Endometrial microvascular endothelial cells (primary cell): Measurements from ENCODE around the gene ELOF1. TPM values are rescaled to one million over a fixed set of nuclear protein-coding genes. Genes with fewer than 3 reads are reported as not detected.
"Not testable (repeated sequence)": the region's sequence is repeated elsewhere in the genome, so short reads cannot be mapped to it uniquely, and the experiment has no call there.

Experiments used
- in situ Hi-C: cut with HindIII; loops from 2 replicates; pipeline ENCODE4 v1.10.0; 2017; ENCODE audit warnings: low sequenced_read_pairs, low pct_unique_long_range_greater_than_20kb; ENCODE audit errors: inconsistent ontology term
- total RNA-seq: library from RNA; depleted of rRNA; stranded (reverse); fragments of >200 nt; gene quantifications from one replicate; pipeline ENCODE4 v1.2.3, GENCODE V29; 2015; ENCODE audit errors: inconsistent ontology term

Gene ELOF1
- total RNA-seq, 1 donor from 2014 or later, result 35.2 TPM

DNA sequence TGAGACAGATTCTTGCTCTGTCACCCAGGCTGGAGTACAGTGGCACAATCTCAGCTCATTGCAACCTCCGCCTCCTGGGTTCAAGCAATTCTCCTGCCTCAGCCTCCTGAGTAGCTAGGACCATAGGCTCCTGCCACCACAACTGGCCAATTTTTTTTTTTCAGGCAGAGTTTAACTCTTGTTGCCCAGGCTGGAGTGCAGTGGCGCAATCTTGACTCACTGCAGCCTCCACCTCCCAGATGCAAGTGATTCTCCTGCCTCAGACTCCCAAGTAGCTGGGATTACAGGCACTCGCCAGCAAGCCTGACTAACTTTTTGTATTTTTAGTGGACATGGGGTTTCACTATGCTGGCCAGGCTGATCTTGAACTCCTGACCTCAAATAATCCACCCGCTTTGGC lies 14.7 kb upstream of the ELOF1 start:
- in situ Hi-C loops, result not testable (repeated sequence)

DNA sequence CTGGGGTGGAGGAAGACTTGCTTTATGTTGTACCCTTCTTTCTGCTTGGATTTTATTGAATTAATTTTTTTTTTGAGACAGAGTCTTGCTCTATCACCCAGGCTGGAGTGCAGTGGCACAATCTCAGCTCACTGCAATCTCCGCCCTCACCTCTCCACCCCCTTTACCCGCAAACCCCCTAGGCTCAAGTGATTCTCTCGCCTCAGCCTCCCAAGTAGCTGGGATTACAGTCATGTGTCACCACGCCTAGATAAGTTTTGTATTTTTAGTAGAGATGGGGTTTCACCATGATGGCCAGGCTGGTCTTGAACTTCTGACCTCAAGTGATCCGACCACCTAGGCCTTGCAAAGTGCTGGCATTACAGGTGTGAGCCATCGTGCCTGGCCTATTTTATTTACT lies 14.3 kb upstream of the ELOF1 start:
- in situ Hi-C loops, result not testable (repeated sequence)

DNA sequence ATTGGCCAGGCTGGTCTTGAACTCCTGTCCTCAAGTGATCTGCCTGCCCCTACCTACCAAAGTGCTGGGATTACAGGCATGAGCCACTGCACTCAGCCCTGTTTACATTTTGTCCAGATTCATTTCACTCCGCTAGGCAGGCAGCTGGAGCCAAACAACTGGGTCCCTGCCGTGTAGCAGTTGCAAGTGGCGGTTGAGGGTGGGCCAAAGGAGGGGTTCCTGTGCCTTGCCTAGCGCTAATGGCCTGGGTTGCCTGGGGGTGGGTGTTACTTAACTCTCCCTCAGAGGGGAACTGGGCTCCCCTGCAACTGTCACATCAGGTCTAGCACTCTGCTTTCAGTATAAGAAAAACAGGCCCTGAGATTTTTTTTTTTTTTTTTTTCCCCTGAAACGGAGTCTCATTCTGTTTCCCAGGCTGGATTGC lies 11.0 kb upstream of the ELOF1 start:
- in situ Hi-C loops, result no loop called here

DNA sequence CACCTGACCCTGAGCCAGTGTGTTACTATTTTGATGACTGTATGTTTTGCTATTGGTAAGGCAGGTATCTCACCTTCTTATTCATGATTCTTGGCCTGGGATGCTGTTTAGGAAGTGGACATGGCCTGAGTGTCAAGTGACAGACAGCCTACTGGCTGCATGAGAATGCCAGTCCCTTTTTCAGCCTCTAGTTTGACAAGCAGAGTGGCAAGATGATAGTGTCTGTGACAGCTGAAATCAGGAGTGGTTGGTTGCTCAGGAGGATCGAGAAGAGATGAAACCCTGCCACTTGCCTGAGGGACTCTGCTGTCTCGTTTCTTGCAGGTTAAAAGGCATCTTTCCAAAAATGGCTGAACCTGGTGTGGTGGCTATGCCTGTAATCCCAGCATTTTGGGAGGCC lies 7.1 kb upstream of the ELOF1 start:
- in situ Hi-C loops, result no loop called here

DNA sequence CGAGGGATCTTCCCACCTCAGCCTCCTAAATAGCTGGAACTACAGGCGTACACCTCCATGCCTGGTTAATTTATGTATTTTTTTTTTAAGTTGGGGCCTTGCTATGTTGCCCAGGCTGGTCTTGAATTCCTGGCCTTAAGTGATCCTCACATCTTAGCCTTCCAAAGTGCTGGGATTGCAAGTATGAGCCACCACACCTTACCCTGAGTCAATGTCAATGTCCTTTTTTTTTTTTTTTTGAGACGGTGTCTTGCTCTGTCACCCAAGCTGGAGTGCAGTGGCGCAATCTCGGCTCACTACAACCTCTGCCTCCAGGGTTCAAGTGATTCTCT lies 6.6 kb upstream of the ELOF1 start:
- in situ Hi-C loops, result not testable (repeated sequence)

DNA sequence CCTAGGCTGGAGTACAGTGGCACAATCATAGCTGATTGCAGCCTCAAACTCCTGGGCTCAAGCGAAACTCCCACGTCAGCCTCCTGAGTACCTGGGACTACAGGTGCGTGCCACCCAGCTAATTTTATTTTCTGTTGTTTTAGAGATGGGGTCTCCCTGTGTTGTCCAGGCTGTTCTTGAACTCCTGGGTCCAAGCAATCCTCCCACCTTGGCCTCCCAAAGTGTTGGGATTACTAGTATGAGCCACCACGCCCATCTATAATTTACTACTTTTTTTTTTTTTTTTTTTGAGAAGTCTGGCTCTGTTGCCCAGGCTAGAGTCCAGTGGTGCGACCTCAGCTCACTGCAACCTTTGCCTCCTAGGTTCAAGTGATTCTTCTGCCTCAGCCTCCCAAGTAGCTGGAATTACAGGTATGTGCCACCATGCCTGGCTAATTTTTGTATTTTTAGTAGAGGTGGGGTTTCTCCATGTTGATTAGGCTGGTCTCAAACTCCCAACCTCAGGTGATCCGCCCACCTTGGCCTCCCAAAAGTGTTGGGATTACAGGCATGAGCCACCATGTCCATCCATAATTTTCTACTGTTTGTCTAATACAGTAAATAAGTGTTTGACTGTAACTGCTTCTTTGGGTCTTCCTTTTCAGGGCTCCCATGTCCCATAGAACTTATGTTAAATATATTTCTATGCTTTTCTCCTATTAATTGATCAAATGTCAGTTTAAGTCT lies 5.2 kb upstream of the ELOF1 start:
- in situ Hi-C loops, result not testable (repeated sequence)

DNA sequence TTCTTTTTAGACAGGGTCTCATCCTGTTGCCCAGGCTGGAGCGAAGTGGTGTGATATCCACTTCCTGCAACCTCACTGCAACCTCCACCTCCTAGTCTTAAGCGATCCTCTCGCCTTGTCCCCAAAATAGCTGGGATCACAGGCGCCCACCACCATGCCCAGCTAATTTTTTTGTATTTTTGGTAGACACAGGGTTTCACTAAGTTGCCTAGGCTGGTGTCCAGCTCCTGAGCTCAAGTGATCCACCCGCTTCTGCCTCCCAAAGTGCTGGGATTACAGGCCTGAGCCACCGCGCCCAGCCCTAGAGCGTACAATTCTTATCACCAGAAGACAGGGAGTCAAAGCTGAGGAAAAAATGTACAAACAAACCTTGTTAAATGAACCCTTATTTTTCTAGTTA lies 4.5 kb upstream of the ELOF1 start:
- in situ Hi-C loops, result no loop called here

DNA sequence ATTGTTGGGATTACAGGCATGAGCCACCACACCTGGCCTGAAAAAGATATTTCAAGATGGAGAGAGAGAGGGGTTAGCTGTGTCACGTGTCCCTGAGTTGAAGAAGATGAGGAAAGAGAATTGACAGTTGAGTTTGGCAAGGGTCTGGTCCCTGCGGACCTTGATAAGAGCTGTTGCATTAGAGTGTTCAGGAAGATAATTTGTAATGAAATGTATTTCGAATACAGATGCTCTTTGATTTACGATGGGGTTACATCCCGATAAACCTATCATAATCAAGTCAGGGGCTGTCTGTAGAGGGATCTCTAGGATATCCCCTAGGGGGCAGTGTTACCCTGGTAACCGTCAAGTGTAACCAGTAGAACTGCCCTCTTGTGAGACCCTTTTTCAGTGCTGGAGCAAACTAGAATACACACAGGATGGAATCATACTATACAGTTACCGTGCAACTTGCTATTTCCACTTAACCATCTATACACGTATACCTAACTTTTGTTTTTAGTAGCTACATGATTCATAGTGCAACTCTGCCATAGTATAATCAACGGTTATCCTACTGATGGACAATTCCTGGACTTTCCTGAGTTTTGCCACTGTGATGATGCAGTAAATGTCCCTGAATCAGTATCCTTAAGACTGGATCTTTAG lies 1.5 kb upstream of the ELOF1 start:
- in situ Hi-C loops, result no loop called here

DNA sequence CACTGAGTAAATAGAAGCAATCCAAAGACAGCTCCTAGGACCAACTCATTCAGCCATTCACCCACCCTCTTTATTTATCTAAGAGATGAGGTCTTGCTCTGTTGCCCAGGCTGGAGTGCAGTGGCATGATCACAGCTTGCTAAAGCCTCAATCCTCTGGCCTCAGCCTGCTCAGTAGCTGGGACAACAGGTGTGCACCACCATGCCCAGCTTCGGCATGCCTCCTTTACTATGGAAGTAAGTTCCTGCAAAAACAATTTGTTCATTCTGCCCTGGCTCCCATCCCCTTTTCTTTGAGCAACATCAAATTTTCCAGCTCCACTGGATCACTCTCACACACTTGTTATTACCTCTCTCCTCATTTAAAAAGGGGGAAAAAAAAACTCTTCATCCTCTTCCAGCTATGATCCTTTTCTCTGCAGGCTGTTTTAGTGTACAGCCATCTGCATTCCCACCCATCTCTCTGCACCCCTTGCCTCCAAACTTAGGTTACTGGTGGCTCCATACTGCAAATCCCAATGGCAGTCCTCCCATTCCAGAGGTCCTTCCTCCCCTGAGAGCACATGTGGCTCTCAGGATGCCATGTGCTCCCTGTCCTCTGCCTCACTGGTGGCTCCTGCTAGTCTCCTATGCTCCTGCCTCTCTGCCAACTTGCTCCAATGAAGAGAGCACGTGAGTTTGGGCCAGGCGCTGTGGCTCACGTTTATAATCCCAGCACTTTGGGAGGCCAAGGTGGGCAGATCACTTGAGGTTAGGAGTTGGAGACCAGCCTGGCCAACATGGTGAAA lies 2.2 kb downstream of the ELOF1 start:
- in situ Hi-C loops, result no loop called here

DNA sequence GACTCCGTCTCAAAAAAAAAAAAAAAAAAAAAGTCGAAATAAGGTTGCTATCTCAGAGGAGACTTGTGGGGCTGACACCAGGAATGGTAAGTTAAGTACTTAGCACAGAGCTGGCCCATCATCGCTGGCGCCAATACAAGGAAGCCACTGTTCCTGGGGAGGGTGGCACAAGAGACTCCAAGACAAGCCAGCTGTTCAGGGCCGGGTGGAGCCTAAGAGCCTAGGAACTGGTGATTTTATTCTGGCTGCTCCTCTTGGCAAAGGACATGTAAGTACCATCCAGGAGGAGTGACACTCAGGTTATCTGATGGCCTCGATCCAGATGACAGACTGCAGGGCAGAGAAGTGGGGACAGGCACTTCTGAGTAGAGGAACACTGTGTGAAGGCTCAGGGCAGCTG lies 3.8 kb downstream of the ELOF1 start:
- in situ Hi-C loops, result no loop called here

DNA sequence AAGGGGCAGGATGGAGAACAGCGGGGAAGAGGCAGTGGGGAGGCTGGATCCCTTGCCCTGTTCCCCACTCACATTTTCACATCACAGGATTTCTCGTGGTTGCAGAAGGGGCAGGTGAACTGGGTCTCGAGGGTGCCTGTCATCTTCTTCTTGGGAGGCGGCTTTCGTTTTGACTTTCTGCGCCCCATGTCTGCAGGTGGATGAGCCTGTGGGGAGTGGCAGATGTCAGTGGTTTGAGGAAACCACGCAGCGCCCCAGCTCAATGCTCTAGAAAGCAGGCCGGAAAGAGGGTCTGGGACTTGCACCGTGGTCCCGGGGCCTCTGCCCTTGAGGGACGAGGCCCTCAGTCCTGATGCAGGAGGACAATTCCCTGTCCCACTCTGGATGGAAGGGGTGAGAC lies 4.9 kb downstream of the ELOF1 start:
- in situ Hi-C loops, result no loop called here

DNA sequence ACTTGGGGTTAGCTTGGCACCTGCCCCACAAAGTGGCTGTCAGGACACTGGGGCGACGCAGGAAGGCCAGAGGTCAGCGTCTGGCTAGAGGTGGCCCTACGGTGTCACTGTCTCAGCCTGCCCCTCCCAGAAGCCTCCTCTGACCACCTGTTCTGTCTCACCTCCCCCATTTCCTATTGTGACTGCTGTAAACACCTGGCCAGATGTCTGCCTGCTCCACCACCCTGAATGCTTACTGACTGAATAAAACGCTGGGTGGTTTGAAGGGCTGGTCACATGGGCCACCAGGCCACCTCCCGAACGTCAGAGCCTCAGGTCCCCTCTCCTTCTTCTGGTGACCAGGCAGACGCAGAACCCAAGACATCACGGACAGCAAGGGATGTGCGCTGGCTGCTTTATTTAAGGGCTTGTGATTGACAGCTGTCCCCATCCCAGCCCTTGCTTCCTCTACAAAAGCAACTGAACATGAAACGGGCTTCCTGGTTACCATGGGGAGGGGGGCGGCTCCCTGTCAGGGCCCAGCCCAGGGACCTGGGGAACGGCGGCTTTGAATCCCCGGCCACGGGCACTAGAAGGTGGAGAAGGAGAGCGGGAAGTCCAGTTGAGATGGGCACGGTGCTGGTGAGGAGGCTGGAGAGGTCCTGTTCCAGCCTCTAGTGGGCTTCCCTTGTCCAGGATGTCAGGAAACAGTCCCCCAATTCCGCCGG lies 6.2 kb downstream of the ELOF1 start:
- in situ Hi-C loops, result no loop called here

DNA sequence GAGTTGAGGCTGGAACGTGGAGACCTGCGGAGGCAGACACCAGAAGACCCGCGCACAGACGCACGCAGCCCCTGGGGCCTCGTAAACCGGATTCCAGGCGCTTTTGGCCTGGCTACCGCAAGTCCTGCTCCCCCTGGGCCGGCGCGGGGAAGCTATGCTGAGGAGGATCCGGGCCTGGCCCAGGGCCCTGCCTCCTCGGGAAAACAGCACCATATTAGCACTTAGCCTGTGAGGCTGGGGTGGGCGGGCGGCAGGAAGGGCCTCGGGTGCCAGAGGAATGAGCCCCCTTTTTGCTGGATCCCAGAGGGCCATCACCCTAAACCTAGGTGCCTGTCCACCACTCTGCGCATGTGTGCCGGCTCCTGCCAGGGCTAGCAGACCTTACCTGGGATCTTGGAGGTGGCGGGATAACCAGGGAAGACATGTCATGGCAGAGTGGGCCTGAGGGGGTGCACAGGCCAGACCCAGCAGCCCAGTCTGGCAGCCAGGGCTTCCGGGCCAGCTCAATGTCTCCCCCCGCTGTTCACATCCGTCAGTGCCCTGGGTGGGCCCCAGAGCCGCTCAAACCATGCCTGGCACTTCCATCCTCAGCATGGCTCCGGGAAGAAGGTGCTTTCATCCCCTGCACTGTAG lies 7.3 kb downstream of the ELOF1 start:
- in situ Hi-C loops, result no loop called here

DNA sequence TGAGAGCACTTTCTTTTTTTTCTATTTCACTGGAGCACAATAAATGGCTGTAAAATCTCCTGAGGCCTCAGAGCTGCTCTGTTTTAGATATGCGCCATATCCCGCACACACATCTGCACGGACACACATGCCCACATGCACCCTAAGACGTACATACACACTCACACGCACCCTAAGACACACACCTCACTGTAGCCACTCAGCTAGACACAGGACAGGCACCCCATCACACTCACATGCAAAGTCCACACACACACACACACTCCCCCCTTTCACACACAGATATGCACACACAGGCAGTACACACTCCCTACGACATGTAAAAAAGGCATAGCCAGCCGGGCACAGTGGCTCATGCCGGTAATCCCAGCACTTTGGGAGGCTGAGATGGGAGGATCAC lies 8.8 kb downstream of the ELOF1 start:
- in situ Hi-C loops, result no loop called here

DNA sequence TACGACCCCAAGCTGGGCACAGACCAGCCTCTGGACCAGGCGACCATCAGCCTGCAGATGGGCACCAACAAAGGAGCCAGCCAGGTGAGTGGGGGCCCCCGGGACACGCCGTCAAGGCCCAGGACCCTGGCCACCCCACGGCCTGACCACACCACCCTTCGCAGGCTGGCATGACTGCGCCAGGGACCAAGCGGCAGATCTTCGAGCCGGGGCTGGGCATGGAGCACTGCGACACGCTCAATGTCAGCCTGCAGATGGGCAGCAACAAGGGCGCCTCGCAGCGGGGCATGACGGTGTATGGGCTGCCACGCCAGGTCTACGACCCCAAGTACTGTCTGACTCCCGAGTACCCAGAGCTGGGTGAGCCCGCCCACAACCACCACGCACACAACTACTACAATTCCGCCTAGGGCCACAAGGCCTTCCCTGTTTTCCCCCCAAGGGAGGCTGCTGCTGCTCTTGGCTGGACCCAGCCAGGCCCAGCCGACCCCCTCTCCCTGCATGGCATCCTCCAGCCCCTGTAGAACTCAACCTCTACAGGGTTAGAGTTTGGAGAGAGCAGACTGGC lies 9.6 kb downstream of the ELOF1 start:
- in situ Hi-C loops, result no loop called here

DNA sequence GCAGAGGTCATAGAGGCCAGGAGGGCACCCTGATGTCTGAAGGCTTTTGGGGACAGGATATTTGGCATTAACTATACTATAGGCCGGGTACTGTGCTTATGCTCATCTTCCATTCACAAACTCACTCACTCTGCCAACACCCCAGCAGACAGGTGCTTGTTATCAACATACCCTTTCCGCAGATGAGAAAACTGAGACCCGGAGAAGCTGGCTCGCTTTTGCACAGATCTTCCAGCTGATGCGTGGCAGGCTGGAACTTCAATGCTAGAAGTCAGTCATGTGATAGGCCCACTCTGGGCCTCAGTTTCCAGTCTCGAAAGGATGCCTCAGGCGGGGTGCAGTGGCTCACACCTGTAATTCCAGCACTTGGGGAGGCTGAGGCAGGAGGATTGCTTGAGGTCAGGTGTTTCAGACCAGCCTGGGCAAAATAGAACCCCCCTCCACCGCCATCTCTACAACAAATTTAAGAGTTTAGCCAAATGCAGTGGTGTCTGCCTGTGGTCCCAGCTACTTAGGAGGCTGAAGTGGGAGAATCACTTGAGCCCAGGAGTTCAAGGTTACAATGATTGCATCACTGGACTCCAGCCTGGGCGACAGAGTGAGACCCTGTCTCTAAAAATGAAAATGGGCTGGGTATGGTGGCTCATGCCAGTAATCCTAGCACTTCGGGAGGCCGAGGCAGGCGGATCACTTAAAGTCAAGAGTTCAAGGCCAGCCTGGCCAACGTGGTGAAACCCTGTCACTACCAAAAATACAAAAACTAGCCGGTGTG lies 10.9 kb downstream of the ELOF1 start:
- in situ Hi-C loops, result no loop called here

DNA sequence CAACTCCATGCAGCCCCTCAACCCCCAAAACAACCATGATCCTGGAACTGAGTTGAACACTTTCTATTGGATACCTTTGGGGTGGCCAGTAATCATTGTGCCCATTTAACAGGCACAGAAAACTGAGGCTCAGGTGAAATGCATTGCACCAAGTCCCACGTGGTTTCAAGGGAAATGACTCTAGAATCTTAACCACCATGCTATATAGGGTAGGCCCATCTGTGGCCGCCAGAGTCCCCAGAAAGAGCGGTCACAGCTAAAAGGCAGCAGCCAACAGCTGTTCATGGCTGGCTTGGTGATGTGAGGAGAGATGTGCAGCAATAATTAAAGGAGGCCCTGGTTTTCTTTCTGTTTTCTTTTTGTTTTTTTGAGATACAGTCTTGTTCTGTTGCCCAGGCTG lies 17.8 kb downstream of the ELOF1 start:
- in situ Hi-C loops, result no loop called here

DNA sequence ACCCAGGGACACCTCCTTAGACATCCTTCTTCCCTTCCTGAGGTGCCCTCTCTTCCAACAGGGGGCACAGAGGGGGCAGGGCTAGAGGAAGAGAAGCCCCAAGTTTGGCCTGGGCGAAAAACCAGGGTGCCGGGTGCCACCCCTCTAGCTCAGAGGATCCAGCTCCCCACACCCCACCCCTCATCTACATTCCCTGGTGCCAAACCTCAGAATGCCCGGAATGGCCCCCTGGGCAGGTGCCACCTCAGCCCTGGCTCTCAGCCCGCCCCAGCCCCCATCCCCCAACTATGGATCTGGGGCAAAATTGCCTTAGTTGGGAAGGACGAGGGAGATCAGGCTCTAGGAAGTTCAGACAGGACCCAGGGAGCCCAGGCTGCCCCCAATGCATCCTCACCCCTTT lies 18.4 kb downstream of the ELOF1 start:
- in situ Hi-C loops, result no loop called here
